SK-N-SH treated with all-trans-retinoic acid at 6 μM for 48 hours (cell line): ENCODE results near the gene AGTRAP.

ENCODE experiments used
- PATZ1 ChIP-seq: fragments of 250-450 bp; sonication (Bioruptor Pico); IDR thresholded peaks from 2 replicates; pipeline ENCODE4 v1.8.0; 2020; ENCODE audit warnings: mild to moderate bottlenecking, moderate library complexity, borderline replicate concordance
- RARB ChIP-seq: fragments of 250-450 bp; sonication (Bioruptor Pico); IDR thresholded peaks from 2 replicates; pipeline ENCODE4 v1.8.0; 2021; ENCODE audit warnings: mild to moderate bottlenecking, moderate library complexity
- ZFP30 ChIP-seq: fragments of 450-650 bp; formaldehyde crosslinking; IDR thresholded peaks from 2 replicates; pipeline ENCODE4 v1.5.0; 2022; ENCODE audit warnings: mild to moderate bottlenecking, moderate library complexity
- ZNF565 ChIP-seq: fragments of 450-650 bp; formaldehyde crosslinking; conservative IDR thresholded peaks from 2 replicates; pipeline ENCODE4 v1.5.0; 2020; ENCODE audit warnings: low read depth, mild to moderate bottlenecking, moderate library complexity

- TF ChIP-seq PATZ1 (no peak), RARB (CRISPR knock-in tag) (no peak), ZFP30 (no peak), ZNF565 (CRISPR knock-in tag) (no peak)
Observed at GRCh38 chr1:11738096-11738495, 2.2 kb downstream of the AGTRAP start.
